ENCODE measurements around the gene GAREM2.

Gene GAREM2

DNA sequence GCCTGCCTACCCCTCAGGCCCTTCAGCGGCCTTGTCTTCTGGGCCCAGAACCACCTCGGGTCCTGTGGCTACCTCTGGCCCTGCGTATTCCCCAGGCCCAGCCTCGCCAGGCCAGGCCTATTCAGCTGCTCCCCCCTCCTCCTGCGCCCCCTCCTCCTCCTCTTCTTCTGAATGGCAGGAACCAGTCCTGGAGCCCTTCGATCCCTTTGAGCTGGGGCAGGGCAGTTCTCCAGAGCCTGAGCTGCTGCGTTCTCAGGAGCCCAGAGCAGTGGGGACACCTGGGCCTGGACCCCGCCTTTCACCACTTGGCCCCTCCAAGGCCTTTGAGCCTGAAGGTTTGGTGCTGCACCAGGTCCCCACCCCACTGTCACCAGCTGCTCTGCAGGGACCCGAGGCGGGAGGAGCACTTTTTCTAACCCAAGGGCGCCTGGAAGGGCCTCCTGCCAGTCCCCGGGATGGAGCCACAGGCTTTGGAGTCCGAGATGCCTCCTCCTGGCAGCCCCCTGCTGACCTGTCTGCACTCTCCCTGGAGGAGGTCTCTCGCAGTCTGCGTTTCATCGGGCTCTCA lies 14.7 kb downstream of the GAREM2 start:
- no peak overlapping the region for H3K4me3 ChIP-seq
- DNase-seq (ENCODE audit: low spot score): no peak
- no peak for TF ChIP-seq CTCF (IDR thresholded peaks at IDR 0.05)
- H3K27ac ChIP-seq: no peak overlapping the region

GRCh38 chr2:26189123-26189522 lies 16.2 kb downstream of the GAREM2 start:
- Histone ChIP-seq H3K27ac (no peak overlapping the region), H3K4me3 (no peak overlapping the region)
- DNase-seq (ENCODE audit: low spot score): no peak
- no peak for TF ChIP-seq CTCF (IDR thresholded peaks at IDR 0.05)

DNA sequence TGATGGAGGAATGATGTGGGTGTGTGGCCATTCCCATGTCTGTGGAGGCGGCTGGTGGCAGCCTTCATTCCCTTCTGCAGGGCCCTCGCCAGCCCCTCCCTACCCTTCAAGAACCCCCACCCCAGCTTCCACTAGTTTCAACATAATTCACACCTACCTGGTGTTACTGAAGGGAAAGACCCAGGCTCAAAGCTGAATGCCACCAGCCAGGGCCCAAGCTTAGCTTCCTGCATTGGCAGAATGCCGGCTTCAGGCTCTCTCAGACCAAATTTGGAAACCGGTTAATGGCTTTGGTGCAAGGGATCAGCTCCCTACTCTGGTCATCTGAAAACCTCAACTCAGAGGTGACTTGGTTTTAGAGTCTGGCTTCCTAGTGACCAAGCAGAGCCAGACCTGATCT lies 16.9 kb downstream of the GAREM2 start:
- Histone ChIP-seq H3K4me3 (no peak overlapping the region), H3K27ac (no peak overlapping the region)
- TF ChIP-seq CTCF (IDR thresholded peaks at IDR 0.05): no peak
- DNase-seq (ENCODE audit: low spot score): no peak

DNA sequence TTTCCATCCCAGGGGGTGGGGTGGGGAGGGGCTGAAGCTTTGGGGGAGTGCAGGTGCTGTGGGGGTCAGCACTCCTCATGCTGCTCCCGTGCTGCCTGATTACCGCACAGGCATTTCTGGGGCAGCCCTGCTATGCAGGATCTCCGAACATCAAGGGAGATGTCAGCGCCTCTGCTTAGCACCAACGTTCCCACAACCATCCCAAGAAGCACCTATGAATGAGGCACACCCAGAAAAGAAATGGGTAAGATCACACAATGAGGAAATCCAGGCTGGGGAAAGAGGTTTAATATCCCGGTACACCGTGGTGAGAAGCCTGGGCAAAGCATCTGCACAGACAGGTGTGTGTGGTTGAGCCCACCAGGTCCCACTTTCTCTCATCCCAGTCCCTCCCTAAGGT lies 17.5 kb downstream of the GAREM2 start:
- Histone ChIP-seq H3K4me3 (no peak overlapping the region), H3K27ac (no peak overlapping the region)
- no peak for DNase-seq (ENCODE audit: low spot score)
- TF ChIP-seq CTCF (IDR thresholded peaks at IDR 0.05): no peak

- H3K27ac ChIP-seq: no peak overlapping the region
- DNase-seq (ENCODE audit: low spot score): no peak
- TF ChIP-seq CTCF (IDR thresholded peaks at IDR 0.05): no peak
- H3K4me3 ChIP-seq: no peak overlapping the region
Observed at GRCh38 chr2:26191316-26192159, 18.6 kb downstream of the GAREM2 start.

- Histone ChIP-seq H3K4me3 (no peak overlapping the region), H3K27ac (no peak overlapping the region)
- TF ChIP-seq CTCF (IDR thresholded peaks at IDR 0.05): no peak
- no peak for DNase-seq (ENCODE audit: low spot score)
Observed at GRCh38 chr2:26193578-26194231, 20.8 kb downstream of the GAREM2 start.

Data from coronary artery (tissue), 2 donors.